HG03196 (cell line): ENCODE measurements around the gene SLC12A4.

Experiments
- ATAC-seq: cut with Tn5 transposase; IDR thresholded peaks from one replicate; pipeline ENCODE4 v1.9.1; 2021; ENCODE audit not compliant: unreplicated experiment

The SLC12A4 gene

GRCh38 chr16:67902831-67903230 lies 65.6 kb downstream of the SLC12A4 start:
- ATAC-seq = no peak

DNA sequence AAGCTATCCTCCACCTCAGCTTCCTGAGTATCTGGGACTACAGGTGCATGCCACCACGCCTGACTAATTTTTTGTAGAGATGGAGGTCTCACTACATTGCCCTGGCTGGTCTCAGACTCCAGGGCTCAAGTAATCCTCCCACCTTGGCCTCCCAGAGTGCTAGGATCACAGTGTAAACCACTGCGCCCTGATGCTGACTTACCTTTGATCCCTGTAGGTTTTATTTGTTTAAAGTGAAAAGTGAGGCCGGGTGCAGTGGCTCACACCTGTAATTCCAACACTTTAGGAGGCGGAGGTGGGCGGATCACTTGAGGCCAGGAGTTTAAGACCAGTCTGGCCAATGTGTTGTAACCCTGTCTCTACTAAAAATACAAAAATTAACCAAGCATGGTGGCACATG lies 66.7 kb downstream of the SLC12A4 start:
- no peak for ATAC-seq

DNA sequence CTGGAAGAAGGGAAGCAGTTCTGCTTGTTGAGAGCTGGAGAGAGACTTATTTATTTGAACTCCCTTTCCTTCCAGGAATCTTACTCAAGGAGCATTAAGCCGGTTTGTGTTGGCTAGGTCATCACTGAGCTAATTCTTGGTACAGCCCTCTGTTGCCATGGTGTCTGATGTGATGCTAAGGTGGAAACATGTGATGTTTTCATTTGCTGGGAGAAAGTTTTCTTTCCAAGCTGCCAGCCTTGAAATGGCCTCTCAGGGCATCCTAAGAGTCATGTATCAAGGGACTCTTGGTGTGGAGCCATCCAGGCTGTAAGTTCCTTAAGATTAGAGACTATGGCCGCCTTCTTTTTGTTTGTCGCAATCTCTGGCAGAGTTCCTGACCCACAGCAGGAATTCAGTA lies 71.2 kb downstream of the SLC12A4 start:
- no peak for ATAC-seq

DNA sequence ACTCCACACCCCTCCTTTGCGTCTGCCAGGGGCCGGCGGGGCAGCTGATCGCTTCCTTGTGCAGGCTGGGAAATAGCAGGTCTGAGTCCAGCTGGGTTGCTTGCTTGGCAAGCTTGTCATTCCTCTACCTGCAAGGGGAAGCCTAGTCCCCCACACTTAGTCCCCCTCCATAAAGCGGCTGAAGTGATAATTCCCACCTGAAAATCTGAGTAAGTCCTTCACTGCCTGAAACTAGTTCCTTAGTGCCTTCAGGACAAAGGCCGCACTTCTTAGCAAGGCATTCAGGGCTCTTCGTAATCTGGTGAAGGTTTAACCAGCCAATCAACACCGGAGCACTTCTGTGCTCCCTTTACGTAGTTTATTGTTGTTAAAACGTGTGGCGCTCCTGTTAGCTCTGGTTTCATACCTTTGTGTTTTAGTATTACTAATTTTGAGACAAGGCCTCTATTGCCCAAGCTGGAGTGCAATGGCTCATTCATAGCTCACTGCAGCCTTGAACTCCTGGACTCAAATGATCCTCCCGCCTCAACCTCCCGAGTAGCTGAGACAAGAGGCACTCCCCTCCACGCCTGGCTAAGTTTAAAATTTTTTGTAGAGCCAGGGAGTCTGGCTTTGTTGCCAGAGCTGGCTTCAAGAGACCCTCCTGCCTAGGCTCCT lies 74.6 kb downstream of the SLC12A4 start:
- no peak for ATAC-seq
